ENCODE data around the gene SNRNP25. TPM values are rescaled to one million over a fixed set of nuclear protein-coding genes. Genes with fewer than 3 reads are reported as not detected.

The SNRNP25 gene
- total RNA-seq, 1 donor from 2014 or later = 85.7 TPM

GRCh38 chr16:77273-77806, 23.7 kb downstream of the SNRNP25 start:
- intact Hi-C loops (cut with micrococcal nuclease) = no loop called here

- intact Hi-C loops (cut with micrococcal nuclease) = loop anchor here (1.0 kb wide), 1 partner anchor 13 kb away; no protein-coding TSS in a partner anchor
Measured at GRCh38 chr16:77807-78443, 24.3 kb downstream of the SNRNP25 start, which contains the start of gene MPG. Gene MPG, plus strand, starts transcription at chr16:78225. Its CDS starts 85 bp downstream, at chr16:78310.

- intact Hi-C loops (cut with micrococcal nuclease) = loop anchor here (1.0 kb wide), 1 partner anchor 13 kb away; no protein-coding TSS in a partner anchor
Measured at GRCh38 chr16:78444-79150, 25.0 kb downstream of the SNRNP25 start.

DNA sequence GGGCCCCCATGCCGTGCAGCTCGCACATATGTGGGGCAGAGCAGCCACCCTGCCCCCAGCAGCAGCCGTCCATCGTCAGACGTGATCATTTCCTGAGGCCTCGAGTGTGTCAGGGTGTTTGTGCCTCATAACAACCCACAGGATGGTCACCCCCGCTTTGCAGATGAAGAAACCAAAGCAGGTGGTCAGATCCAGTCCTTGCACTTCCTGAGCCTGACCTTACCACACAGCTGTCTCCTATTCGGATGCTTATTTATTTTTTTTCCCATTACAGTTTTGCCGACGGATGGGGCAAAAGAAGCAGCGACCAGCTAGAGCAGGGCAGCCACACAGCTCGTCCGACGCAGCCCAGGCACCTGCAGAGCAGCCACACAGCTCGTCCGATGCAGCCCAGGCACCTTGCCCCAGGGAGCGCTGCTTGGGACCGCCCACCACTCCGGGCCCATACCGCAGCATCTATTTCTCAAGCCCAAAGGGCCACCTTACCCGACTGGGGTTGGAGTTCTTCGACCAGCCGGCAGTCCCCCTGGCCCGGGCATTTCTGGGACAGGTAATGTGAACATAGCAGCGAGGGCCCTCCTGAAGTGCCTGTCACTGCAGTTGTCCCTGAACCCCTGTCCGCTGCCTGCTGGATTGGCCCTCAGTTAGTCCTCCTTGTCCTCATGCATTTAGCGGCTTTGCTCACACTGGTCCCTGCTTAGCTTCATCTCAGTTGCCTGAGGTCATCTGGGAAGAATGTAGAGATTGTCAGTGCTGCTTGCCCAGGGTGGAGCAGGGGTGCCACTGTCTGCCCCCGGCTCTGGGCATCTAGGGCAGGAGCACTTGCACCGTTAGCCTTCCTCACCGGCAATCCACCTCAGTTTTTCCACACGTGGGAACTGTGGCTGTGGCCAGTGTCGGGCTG, 25.8 kb downstream of the SNRNP25 start:
- intact Hi-C loops (cut with micrococcal nuclease) = no loop called here

DNA sequence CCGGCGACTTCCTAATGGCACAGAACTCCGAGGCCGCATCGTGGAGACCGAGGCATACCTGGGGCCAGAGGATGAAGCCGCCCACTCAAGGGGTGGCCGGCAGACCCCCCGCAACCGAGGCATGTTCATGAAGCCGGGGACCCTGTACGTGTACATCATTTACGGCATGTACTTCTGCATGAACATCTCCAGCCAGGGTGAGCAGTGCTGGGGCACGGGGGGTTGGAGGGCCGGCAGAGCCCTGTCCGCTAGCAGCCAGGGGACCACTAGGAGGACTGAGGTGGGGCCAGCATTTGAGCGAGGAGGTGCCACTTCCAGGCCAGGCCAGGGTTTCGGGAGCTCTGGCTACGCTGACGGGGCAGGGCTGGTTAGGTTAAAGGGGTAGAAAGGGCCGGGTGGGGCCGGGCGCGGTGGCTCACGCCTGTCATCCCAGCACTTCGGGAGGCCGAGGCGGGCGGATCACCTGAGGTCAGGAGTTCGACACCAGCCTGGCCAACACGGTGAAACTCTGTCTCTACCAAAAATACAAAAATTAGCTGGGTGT, 29.5 kb downstream of the SNRNP25 start:
- intact Hi-C loops (cut with micrococcal nuclease) = no loop called here

DNA sequence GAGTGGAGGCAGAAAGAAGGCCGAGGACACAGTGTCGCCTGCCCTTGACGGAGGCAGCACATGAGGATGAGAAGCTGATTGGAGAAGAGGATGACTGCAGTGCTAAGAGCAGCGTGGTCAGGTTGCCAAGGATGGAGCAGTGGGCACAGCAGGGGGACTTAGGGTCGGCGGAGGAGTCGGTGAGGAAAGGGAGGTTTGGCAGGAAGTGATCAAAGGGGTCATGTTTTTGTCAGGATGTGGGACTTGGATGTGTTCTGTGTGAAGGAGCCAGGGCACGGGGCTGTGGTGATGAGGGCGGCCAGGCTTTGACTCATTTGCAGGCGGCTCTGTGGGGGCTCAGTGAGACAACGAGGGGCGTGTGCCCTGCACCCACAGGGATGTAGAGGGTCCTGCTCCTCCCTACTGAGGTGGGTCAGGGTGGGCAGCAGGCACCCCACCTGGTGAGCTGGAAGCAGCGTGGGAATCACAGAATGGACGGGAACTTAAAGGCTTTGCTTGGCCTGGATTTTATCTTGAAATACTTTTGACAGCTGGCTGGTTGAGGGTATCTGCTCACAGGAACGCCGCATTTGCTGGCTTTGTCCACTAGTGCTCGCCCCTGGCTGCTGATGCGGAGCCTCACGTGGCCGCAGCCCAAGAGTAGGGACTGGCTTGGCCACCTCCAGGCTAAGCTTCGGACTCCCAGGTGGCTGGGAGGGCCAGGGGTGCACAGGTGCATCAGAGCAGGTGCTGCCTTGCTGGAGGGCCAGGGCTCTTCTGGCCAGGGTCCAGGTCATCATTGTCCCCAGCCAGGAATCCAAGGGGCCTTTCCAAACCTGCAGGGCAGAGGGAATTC, 30.4 kb downstream of the SNRNP25 start:
- intact Hi-C loops (cut with micrococcal nuclease) = no loop called here

DNA sequence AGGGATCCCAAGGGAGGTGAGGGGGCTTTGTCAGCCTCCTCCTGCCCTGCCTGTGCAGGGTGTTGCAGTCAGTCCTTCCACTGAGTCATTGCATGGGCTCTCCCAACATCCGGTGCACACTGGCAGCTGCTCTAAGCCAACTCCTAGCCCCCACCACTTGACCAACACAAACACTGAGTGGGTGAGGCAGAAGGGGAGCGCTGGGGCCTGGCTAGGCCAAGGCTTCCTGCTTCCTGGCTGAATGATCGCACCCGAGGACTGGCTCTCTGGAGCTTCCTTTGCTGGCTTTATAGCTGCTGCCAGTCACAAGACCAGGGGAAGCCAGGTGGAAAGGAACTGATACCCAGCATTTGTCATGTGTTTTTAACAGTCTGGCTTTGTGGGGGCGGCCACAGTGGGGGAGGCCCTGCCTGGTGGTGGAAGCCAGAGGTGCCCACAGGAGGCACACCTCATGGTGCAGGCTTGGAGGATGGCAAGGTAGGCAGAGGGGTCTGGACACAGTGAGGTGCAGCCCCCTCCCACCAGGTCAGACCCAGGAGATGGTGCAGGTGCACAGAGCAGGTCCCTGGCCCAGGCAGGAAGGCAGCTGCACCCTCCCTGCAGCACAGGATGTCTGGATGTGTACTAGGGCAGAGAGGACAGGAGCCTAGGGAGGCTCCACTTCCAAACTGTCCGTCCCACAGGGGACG, 31.2 kb downstream of the SNRNP25 start:
- intact Hi-C loops (cut with micrococcal nuclease) = no loop called here

- intact Hi-C loops (cut with micrococcal nuclease) = no loop called here
Measured at GRCh38 chr16:85407-85782, 31.8 kb downstream of the SNRNP25 start.

- intact Hi-C loops (cut with micrococcal nuclease) = no loop called here
Measured at GRCh38 chr16:85865-86264, 32.2 kb downstream of the SNRNP25 start.

DNA sequence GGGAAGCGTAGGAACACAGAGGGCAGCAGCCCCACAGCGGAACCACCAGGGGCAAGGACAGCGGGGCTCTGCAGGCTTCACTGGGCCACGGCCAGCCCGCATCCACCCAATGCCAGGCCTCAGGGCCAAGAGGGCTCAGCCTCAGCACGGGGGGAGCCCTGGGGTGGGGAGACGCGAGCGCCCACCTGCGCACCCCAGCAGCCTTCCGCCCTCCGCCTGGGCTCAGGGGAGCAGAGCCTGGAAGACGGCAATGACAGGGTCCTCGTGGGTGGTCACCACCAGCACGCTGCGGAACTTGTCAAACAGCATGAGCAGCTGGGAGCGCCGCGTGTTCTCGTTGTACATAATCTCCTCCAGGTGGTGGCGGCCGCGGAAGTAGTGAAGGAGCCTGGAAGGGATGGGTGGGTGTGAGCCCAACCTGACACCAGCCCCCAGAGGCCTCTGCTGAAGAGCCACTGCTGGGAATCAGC, 32.9 kb downstream of the SNRNP25 start:
- intact Hi-C loops (cut with micrococcal nuclease) = no loop called here

DNA sequence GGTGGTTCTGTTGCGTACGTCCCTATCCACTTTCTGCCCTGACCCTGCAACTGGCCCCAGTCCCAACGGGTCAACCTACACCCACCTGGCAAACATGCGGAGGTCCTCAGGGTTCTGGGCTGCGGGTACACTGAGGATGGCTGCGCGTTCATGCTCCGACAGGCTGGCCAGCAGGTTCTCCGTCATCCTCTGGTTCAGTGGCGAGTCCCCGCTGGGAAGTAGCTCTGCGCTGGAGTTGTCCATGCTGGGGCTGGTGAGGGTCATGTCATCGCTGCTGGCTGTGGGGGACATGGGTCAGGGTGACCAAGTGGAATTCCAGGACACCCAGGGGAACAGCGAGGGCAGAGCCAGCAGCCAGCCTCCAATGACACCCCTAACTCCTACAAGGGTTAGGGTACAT, 35.0 kb downstream of the SNRNP25 start:
- intact Hi-C loops (cut with micrococcal nuclease) = no loop called here

DNA sequence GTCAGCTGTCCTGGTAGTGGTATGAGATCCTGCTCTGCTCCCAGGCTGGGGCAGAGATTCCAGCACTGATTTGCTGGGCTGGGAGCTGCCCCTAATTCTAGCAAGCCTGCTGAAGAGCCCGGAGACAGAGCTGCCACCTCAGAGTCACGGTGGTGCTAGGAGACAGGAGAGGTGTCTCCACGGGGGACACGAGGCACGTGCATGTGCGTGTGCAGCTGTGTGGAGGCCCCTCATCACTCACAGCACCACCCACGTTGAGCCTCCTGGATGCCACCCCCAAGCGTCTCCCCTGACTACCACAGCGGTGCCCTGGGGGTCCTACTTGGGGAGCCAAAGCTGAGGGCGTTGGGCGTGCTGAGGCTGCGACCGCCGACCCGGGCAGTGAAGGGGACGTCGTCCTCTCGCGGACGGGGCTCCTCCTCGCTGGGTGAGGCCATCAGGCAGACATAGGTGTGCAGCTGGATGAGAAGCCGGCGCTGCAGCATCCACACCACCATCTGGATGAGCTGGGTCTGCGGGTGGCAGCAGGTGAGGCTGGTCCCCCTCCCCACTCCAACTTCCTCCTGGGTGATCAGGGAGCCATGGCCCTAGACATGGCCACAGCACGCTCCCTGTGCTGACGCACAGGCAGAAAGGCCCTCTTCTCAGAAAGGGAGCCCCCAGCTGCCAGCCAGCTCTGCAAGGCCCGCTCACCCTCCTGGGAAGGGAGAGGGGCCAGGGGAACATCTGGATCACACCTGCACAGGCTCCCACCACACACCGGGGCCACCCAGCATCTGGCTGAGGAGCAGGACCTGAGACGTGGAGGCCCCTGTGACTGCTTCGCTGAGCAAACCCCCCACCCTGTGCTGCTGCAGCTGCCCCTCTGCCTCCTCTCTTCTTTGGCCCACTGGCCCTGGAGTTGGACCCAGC, 36.0 kb downstream of the SNRNP25 start:
- intact Hi-C loops (cut with micrococcal nuclease) = no loop called here

- intact Hi-C loops (cut with micrococcal nuclease) = no loop called here
Measured at GRCh38 chr16:91484-91883, 37.9 kb downstream of the SNRNP25 start.

DNA sequence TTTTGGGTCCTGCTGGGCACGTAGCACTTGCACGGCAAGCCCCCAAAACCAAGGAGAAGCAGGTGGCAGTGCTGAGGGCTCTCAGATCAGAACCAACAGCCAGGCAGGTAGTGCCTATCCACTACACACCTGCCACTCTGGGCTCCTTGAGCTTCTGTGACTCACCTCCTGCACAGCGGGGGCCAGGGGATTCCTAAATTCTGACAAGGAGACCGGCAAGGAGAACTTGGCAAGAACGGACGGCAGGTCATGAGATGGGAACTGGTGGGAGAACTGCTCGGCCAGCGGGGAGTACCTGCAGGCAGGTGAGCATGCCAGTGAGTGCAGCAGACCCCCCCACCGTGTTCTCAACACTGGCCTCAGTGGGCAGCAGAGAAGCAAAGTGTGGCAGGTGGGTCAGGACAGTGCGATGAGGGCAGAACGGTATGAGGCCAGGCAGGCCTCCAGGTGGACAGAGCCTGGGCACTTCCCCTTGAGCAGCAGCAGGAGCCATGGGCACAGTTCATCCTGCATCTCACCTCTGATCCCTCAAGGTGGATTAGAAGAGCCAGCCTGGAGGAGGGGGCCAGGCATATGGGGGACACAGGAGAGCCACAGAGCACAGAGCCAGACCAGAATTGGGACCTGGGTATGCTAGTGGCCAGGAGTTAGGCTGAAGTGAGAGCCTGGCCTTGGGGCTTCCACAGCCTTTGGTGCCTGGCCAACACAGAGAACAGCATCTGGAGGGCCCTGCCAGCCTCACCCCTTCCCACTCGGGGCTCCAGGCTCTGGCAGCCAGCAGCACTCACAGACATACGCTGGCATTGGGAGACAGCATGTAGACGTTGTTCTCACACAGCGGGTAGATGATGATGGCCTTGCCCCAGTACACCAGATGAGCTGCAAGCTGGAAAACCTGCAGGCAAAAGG, 39.1 kb downstream of the SNRNP25 start:
- intact Hi-C loops (cut with micrococcal nuclease) = no loop called here

DNA sequence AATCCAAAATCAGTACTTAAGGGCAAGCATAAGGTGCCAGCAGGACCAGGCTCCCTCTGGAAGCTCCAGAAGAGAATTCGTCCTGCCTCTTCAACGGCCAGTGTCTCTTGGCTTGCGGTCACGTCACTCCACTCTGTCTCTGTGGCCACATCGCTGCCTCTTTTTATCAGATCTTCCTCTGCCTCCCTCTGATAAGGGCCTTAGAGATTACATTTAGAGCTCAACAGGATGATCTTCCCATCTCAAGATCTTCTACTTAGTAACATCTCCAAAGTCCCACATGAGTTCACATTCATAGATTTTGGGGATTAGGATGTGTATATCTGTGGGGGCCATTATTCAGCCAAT, 41.3 kb downstream of the SNRNP25 start:
- intact Hi-C loops (cut with micrococcal nuclease) = no loop called here

GRCh38 chr16:96935-97381, 43.3 kb downstream of the SNRNP25 start:
- intact Hi-C loops (cut with micrococcal nuclease) = loop anchor here (1.0 kb wide), 2 partner anchors 32 to 44 kb away; partner anchors contain the start of genes POLR3K and SNRNP25

DNA sequence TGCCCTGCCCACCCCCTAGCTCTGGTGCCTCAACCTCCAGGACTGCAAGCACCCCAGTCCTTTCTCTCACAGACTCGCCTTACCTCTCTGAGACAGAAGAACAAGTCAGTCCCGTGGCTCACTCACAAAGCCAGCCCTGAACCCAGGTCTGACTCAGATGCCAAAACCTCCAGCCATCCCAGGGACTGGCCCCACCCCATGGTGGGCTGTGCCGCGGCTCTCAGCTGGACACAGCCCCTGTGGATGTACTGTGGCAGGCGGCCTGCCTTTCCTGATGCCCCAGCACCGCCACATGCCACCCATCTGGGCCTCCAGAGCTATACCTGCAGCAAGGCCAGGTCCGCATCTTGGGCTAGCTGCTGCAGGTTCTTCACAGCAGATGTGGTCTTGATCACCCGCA, 44.2 kb downstream of the SNRNP25 start:
- intact Hi-C loops (cut with micrococcal nuclease) = loop anchor here (1.0 kb wide), 2 partner anchors 33 to 45 kb away; partner anchors contain the start of genes POLR3K and SNRNP25

All from T-helper 2 cell treated with Interferon-gamma antibody and Interleukin-4, amounts not matched to agents 100 ng/mL and 5 ng/mL, for 36 hours (primary cell).